ENCODE measurements around the gene TTC21B. TPM values are rescaled to one million over a fixed set of nuclear protein-coding genes. Genes with fewer than 3 reads are reported as not detected.

The TTC21B gene
- total and polyA plus RNA-seq, 2 of the 8 experiments (the other 6 are each of a cell fraction or from before 2014, with no cell fraction given): 6.9 to 20.8 TPM

GRCh38 chr2:165903406-165903805 is 50.2 kb downstream of the TTC21B start:
- no peak overlapping the region for H2BK120ac ChIP-seq (replicated peaks; ENCODE audit: low read depth, low read length)
- no peaks in the 10 kb centered on the region for H4K20me1 ChIP-seq (replicated peaks in 1 of 2; ENCODE audit: control insufficient read depth in 1 of 2, insufficient read depth in 2 of 2, low read length in 2 of 2)
- no peaks in the 10 kb centered on the region for H3K23me2 ChIP-seq (ENCODE audit: low read depth, low read length)

More at GRCh38 chr2:165903406-165903805, 50.2 kb downstream of the TTC21B start:
- no peak overlapping the region for H3K9ac ChIP-seq (replicated peaks in 1 of 4; ENCODE audit: extremely low read depth in 1 of 4, low read depth in 3 of 4, low read length in 3 of 4)
- H3K36me3 ChIP-seq (ENCODE audit: control insufficient read depth in 2 of 4, insufficient read depth in 4 of 4, low read length in 3 of 4): peaks cover 0 to 47% (median 4%) of the 10 kb centered on the region in 4 experiments; a peak in 5 of 8 replicates
- H2BK15ac ChIP-seq (ENCODE audit: low read length): no peak overlapping the region
- no peak overlapping the region for H2BK5ac ChIP-seq (ENCODE audit: low read depth, low read length)
- no peak overlapping the region for H4K91ac ChIP-seq (replicated peaks; ENCODE audit: insufficient read length, low read length)
- no peaks in the 10 kb centered on the region for H3K4me1 ChIP-seq (replicated peaks in 1 of 4; ENCODE audit: control insufficient read depth in 3 of 4, insufficient read depth in 4 of 4, low read length in 3 of 4)
- no peak overlapping the region for H3K4ac ChIP-seq (replicated peaks; ENCODE audit: insufficient read length, low read depth, low read length)
- H3K79me1 ChIP-seq (ENCODE audit: low read depth, low read length): no peaks in the 10 kb centered on the region
- H3K18ac ChIP-seq (ENCODE audit: extremely low read depth, low read length): no peak overlapping the region
- H3K27me3 ChIP-seq (replicated peaks in 1 of 4; ENCODE audit: control insufficient read depth in 3 of 4, extremely low read depth in 1 of 4, insufficient read depth in 3 of 4, low read length in 3 of 4): no peaks in the 10 kb centered on the region
- 96% methylated on average over 5 of the region's 5 CpGs; no CpG with 5 or more reads in 1 of the 2 experiments for WGBS, 2 experiments (ENCODE audit: extremely low coverage in 1 of 2, insufficient coverage in 1 of 2, insufficient read length in 1 of 2, insufficient replicate concordance in 2 of 2, low coverage in 1 of 2, low lambda C conversion rate in 2 of 2, missing lambda C conversion rate in 1 of 2)
- no peak overlapping the region for H3K23ac ChIP-seq (ENCODE audit: insufficient read length)
- no peak overlapping the region for H3K27ac ChIP-seq (ENCODE audit: low read depth, low read length)
- CTCF ChIA-PET (ENCODE audit: partially characterized antibody): interaction anchor here (1.0 to 1.1 kb wide), 3 partner anchors 11 to 21 kb away, joined by 3 read pairs; no protein-coding TSS in a partner anchor
- no peak overlapping the region for H3K4me2 ChIP-seq (ENCODE audit: insufficient read depth in 1 of 2, low read depth in 2 of 2, low read length in 2 of 2)
- H3K56ac ChIP-seq (replicated peaks; ENCODE audit: insufficient read length, low read depth, low read length): no peak overlapping the region
- no peak overlapping the region for H3K4me3 ChIP-seq (ENCODE audit: extremely low read depth in 1 of 4, insufficient read depth in 2 of 4, low read depth in 3 of 4, low read length in 4 of 4)
- H2AK5ac ChIP-seq (ENCODE audit: low read depth, low read length): no peak overlapping the region
- H2BK12ac ChIP-seq (ENCODE audit: low read depth, low read length): no peak overlapping the region
- H2BK20ac ChIP-seq (ENCODE audit: low read length): no peak overlapping the region
- no peaks in the 10 kb centered on the region for H3K9me3 ChIP-seq (ENCODE audit: insufficient read depth in 2 of 2, low read depth in 1 of 2, low read length in 1 of 2)
- H2AFZ ChIP-seq (ENCODE audit: low read length): no peak overlapping the region
- FAIRE-seq: no peak
- POLR2A ChIA-PET (ENCODE audit: partially characterized antibody): no interaction called here
- H3K79me2 ChIP-seq (ENCODE audit: control insufficient read depth in 1 of 2, insufficient read depth in 2 of 2, low read length in 2 of 2): no peaks in the 10 kb centered on the region
- no peak overlapping the region for H3K14ac ChIP-seq (ENCODE audit: insufficient read length)
- DNase-seq (ENCODE audit: low read depth in 1 of 2, low spot score in 2 of 2): no peak
- TF ChIP-seq FOSL1 (IDR thresholded peaks at IDR 0.05; ENCODE audit: insufficient read depth, low read depth, low read length) (no peak), JUND (IDR thresholded peaks at IDR 0.05; ENCODE audit: low read length) (no peak), CBX5 (IDR thresholded peaks at IDR 0.05; ENCODE audit: low read depth, low read length) (no peak), SIN3A (conservative IDR thresholded peaks at IDR 0.05 in 1 of 2, IDR thresholded peaks at IDR 0.05 in 1 of 2; ENCODE audit: low read depth in 1 of 2, low read length in 2 of 2) (no peak)
- H4K8ac ChIP-seq (ENCODE audit: extremely low read depth, insufficient read depth, low read length): no peak overlapping the region
- no peak overlapping the region for H4K5ac ChIP-seq (ENCODE audit: insufficient read length, low read depth, low read length)
